Measurements from ENCODE around the gene GALNT2.

The GALNT2 gene

DNA sequence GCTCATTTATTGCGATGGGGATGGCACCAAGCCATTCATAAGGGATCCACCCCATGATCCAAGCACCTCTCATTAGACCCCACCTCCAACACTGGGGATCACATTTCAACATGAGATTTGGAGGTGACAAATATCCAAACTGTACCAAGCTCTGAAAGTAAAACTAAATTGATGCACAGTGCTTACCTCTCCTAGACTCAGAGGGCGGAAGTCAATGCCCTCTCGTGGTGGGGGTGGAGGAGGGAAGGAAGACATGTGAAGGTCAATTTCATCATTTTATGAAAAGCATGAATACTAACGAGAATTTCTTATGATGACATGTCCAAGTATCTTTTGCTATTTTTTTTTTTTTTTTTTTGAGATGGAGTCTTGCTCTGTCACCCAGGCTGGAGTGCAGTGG lies 239.1 kb downstream of the GALNT2 start:
- TF ChIP-seq, protein P1, sequence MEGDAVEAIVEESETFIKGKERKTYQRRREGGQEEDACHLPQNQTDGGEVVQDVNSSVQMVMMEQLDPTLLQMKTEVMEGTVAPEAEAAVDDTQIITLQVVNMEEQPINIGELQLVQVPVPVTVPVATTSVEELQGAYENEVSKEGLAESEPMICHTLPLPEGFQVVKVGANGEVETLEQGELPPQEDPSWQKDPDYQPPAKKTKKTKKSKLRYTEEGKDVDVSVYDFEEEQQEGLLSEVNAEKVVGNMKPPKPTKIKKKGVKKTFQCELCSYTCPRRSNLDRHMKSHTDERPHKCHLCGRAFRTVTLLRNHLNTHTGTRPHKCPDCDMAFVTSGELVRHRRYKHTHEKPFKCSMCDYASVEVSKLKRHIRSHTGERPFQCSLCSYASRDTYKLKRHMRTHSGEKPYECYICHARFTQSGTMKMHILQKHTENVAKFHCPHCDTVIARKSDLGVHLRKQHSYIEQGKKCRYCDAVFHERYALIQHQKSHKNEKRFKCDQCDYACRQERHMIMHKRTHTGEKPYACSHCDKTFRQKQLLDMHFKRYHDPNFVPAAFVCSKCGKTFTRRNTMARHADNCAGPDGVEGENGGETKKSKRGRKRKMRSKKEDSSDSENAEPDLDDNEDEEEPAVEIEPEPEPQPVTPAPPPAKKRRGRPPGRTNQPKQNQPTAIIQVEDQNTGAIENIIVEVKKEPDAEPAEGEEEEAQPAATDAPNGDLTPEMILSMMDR (conservative IDR thresholded peaks at IDR 0.05; ENCODE audit: low read depth, low read length): no peak
- no peak for DNase-seq (ENCODE audit: low read depth)

DNA sequence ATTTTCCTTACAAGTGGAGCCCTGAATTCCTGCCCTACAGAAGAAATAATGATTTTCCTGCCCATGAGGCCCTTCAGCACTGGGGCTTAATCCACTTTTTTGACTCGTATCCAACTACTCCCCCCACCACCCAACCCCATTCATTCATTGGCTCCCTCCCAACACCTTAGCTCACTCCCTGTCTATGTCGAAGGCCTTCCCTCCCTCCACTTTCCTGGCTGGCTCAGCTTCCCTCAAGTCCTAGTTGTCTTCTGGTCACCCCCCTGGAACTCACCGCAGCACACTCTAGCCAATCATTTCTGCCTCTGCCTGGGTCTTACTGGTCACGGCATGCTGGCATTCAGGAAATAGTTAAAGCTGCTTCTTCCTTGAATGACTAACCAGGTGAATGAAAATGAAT lies 240.2 kb downstream of the GALNT2 start:
- DNase-seq (ENCODE audit: low read depth): peak; percentile 11
- H3K4me3 ChIP-seq (ENCODE audit: low read depth, low read length): no peak overlapping the region
- TF ChIP-seq, protein P1 (conservative IDR thresholded peaks at IDR 0.05; ENCODE audit: low read depth, low read length): no peak

More for the DNA sequence above, 239.1 kb downstream of the GALNT2 start:
- H3K4me3 ChIP-seq (ENCODE audit: low read depth, low read length): no peak overlapping the region

DNA sequence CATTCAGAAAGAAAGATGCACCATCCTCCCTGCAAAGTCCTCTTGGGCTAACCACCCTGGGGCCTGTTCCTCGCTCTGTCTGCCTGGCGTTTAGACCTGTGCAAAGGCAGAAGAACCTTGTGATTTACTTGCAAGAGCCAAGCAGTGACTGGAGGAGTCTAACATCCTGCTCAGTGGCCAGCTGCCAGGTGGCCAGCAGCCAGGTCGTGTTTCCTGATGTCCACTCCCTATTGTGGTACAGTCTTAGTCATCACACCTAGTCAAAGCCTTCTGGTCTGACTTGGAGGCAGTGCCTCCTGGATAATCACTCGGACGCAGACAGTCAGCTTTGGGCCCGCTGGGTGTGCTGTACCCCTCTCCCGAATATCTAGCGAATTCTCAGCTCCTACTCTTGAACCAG lies 241.0 kb downstream of the GALNT2 start:
- H3K4me3 ChIP-seq (ENCODE audit: low read depth, low read length): no peak overlapping the region
- TF ChIP-seq, protein P1 (conservative IDR thresholded peaks at IDR 0.05; ENCODE audit: low read depth, low read length): no peak
- DNase-seq (ENCODE audit: low read depth): peak; percentile 95

DNA sequence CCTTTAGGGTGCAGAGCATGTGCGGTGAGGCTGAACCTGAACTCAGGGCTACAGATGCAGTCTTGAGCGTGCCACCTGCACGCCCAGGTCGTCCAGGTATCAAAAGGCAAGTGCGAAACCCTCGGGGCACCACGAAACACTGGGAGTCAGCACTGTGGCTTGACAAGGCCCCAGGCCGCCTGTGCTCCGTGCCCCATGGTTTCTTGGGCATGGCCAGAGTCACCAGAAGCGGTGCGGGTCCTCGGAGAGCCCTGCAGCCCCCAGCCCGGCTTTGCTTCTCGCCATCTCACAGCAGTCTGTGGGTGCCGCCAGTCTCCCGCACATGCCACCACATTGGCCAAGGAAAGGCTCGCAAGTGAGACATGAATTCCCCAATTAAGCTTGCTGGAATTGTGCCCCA lies 241.8 kb downstream of the GALNT2 start:
- TF ChIP-seq, protein P1 (conservative IDR thresholded peaks at IDR 0.05; ENCODE audit: low read depth, low read length): no peak
- no peak overlapping the region for H3K4me3 ChIP-seq (ENCODE audit: low read depth, low read length)
- no peak for DNase-seq (ENCODE audit: low read depth)

DNA sequence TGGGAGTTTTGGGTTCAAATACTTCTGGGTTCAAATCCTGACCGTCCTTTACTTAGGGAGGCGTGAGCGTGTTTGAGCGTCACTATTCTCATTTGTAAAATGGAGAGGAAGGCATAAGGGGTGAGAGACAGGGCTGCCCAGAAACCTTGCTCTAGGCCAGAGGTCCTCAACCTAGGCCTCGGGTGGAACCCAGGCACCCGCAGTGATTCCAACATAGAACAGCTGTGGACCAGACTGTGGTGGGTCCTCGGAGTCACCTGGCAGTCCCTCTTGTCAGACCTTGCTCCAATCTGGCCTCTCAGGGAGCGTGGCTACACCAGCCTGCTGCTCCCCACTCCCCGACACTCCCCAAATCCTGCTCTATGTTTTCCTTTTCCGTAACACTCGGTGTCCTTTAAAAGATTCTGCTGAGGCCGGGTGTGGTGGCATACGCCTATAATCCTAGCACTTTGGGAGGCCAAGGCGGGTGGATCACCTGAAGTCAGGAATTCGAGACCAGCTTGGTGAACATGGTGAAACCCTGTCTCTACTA lies 242.7 kb downstream of the GALNT2 start:
- no peak overlapping the region for H3K4me3 ChIP-seq (ENCODE audit: low read depth, low read length)
- DNase-seq (ENCODE audit: low read depth): no peak
- TF ChIP-seq, protein P1 (conservative IDR thresholded peaks at IDR 0.05; ENCODE audit: low read depth, low read length): no peak

DNA sequence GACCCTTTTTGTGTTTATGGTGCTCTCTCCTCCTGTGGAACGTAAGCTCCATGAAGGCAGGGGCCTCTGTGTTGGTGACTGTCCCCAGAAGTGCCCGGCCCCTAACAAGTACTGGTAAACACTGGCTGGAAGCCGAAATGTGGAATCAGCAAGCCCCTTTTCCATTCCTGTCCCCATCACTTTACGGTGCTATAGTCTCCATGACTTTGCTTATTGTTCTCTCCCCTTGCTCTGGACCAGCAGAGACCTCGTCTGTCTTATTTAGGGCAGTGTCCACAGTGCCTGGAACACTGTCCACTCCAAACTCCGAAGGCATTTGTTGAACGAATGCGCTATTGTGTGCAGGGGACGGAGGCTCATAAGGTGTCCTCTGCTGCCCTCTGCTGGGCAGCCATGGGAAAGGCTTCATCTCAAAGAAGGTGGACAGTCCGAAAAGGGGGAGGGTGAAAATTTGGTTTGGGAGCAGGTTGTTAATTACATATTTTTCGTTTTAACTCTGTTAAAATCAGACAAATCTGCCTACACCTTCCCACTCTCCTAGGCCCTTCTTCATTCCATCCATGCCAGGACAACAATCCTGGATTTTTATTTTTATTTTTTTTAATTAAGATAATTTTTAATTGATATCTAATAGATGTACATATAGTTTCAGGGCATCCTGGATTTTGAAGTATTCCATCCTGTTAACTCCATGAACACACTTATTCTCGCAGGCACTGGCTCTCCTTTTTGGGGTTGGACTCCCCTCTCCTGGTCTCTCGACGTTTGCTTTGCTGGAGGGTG lies 243.5 kb downstream of the GALNT2 start:
- H3K4me3 ChIP-seq (ENCODE audit: low read depth, low read length): no peak overlapping the region
- TF ChIP-seq, protein P1 (conservative IDR thresholded peaks at IDR 0.05; ENCODE audit: low read depth, low read length): peak; percentile 98
- peak; percentile 82 for DNase-seq (ENCODE audit: low read depth)

DNA sequence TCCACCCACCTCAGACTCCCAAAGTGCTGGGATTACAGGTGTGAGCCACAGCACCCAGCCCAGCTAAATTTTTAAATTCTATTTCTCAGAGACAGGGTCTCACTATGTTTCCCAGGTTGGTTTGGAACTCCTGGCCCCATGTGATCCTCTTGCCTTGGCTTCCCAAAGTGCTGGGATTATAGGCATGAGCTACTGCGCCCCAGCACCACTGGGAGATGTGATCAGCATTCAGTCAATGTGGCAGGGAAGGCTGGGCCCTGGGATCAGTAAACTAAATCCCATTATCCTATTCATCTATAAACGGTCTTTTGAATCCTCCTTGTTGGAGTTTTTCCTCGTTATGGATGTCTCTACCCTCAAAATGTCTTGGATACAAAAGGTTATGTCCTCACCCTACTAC lies 245.6 kb downstream of the GALNT2 start:
- TF ChIP-seq, protein P1 (conservative IDR thresholded peaks at IDR 0.05; ENCODE audit: low read depth, low read length): no peak
- no peak for DNase-seq (ENCODE audit: low read depth)
- H3K4me3 ChIP-seq (ENCODE audit: low read depth, low read length): no peak overlapping the region
